Upper lobe of left lung (tissue), 4 donors: ENCODE measurements around the gene CEACAM19.
"Not testable (repeated sequence)": the region's sequence is repeated elsewhere in the genome, so short reads cannot be mapped to it uniquely, and the experiment has no call there.

ENCODE experiments used
- POLR2A ChIP-seq, 4 donors: fragments of 450-650 bp; IDR thresholded peaks; one replicate each; pipeline ENCODE4 v1.5.1; 2016 to 2017; ENCODE audit warnings: antibody characterized with exemption in 4 of 4, mild to moderate bottlenecking in 2 of 4
- POLR2AphosphoS5 ChIP-seq, 2 donors: sonication (generic); formaldehyde crosslinking; IDR thresholded peaks; one replicate each; pipeline ENCODE4 v1.5.1; 2017; ENCODE audit warnings: antibody characterized with exemption in 2 of 2

DNA sequence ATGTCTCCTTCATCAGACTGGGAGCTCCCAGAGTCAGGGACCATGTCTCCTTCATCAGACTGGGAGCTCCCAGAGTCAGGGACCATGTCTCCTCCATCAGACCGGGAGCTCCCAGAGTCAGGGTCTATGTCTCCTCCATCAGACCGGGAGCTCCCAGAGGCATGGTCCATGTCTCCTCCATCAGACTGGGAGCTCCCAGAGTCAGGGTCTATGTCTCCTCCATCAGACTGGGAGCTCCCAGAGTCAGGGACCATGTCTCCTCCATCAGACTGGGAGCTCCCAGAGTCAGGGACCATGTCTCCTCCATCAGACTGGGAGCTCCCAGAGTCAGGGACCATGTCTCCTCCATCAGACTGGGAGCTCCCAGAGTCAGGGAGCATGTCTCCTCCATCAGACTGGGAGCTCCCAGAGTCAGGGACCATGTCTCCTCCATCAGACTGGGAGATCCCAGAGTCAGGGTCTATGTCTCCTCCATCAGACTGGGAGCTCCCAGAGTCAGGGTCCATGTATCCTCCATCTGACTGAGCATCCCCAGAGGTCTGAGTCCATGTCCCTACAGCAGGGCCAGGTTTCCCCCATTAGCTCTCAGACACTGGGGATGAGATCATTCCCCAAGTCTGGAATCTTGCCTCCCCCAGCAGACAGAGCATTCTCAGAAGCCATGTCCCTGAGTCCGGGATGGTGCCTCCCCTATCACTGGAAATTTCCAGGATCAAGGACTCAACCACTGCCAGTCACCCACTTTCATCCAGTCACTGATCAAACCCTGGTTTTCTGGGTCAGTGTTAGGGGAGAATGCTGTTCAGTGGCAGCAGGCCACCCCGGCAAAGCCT, 38.4 kb downstream of the CEACAM19 start:
- not testable (repeated sequence) for TF ChIP-seq POLR2A, POLR2AphosphoS5 (IDR thresholded peaks at IDR 0.05)
